Ishikawa (cell line): ENCODE data around the gene USP32.

Experiments
- CEBPB ChIP-seq: IDR thresholded peaks from 2 replicates; pipeline ENCODE4 v1.6.1; 2012
- CREB1 ChIP-seq: IDR thresholded peaks from 2 replicates; pipeline ENCODE4 v1.6.1; 2012; ENCODE audit warnings: low read depth
- EGR1 ChIP-seq: IDR thresholded peaks from 2 replicates; pipeline ENCODE4 v1.6.1; 2012
- EP300 ChIP-seq: IDR thresholded peaks from 2 replicates; pipeline ENCODE4 v1.6.1; 2012; ENCODE audit warnings: borderline replicate concordance
- FOXM1 ChIP-seq: IDR thresholded peaks from 2 replicates; pipeline ENCODE4 v1.6.1; 2012; ENCODE audit warnings: low read depth, borderline replicate concordance
- NFIC ChIP-seq: IDR thresholded peaks from 2 replicates; pipeline ENCODE4 v1.6.1; 2012
- RAD21 ChIP-seq: IDR thresholded peaks from 2 replicates; pipeline ENCODE4 v1.6.1; 2012; ENCODE audit warnings: low read depth
- TAF1 ChIP-seq: IDR thresholded peaks from 2 replicates; pipeline ENCODE4 v1.6.1; 2012; ENCODE audit warnings: low read depth, mild to moderate bottlenecking
- TCF12 ChIP-seq: IDR thresholded peaks from 2 replicates; pipeline ENCODE4 v1.6.1; 2012; ENCODE audit warnings: low read depth
- TEAD4 ChIP-seq: IDR thresholded peaks from 2 replicates; pipeline ENCODE4 v1.6.1; 2012
- YY1 ChIP-seq: IDR thresholded peaks from 2 replicates; pipeline ENCODE4 v1.6.1; 2012; ENCODE audit warnings: low read depth
- ZBTB7A ChIP-seq: IDR thresholded peaks from 2 replicates; pipeline ENCODE4 v1.6.1; 2012; ENCODE audit warnings: low read depth
- TF ChIP-seq, protein P1 (sequence below): IDR thresholded peaks from 2 replicates; pipeline ENCODE4 v1.6.1; 2012; ENCODE audit warnings: low read depth, mild to moderate bottlenecking
- TF ChIP-seq, protein P2 (sequence below): IDR thresholded peaks from 2 replicates; pipeline ENCODE4 v1.6.1; 2012
- TF ChIP-seq, protein P3 (sequence below): IDR thresholded peaks from 2 replicates; pipeline ENCODE4 v1.6.1; 2012

The USP32 gene

DNA sequence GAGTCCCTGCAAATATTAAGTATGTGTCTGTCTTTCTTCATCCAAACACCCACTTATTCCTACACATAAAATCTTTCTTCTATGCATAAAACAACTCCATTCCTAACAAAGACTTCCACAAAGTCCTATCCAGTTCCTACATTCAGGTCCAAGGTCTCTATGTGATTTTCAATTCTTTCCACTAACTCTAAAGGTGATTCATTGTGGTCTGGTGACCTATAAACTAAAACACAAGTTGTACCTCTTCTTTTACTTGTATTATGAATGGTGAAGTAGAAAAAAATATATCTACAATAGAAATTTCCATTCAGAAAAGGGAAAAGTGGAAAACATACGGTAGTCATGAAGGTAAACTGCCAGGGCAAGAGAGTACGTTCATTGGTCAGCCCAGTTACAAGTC lies 56.6 kb downstream of the USP32 start:
- TF ChIP-seq CEBPB (no peak), TCF12 (no peak), NFIC (no peak), EGR1 (no peak), EP300 (no peak), RAD21 (no peak), ZBTB7A (no peak), TEAD4 (no peak), YY1 (no peak), CREB1 (no peak)
- TF ChIP-seq, protein P1, sequence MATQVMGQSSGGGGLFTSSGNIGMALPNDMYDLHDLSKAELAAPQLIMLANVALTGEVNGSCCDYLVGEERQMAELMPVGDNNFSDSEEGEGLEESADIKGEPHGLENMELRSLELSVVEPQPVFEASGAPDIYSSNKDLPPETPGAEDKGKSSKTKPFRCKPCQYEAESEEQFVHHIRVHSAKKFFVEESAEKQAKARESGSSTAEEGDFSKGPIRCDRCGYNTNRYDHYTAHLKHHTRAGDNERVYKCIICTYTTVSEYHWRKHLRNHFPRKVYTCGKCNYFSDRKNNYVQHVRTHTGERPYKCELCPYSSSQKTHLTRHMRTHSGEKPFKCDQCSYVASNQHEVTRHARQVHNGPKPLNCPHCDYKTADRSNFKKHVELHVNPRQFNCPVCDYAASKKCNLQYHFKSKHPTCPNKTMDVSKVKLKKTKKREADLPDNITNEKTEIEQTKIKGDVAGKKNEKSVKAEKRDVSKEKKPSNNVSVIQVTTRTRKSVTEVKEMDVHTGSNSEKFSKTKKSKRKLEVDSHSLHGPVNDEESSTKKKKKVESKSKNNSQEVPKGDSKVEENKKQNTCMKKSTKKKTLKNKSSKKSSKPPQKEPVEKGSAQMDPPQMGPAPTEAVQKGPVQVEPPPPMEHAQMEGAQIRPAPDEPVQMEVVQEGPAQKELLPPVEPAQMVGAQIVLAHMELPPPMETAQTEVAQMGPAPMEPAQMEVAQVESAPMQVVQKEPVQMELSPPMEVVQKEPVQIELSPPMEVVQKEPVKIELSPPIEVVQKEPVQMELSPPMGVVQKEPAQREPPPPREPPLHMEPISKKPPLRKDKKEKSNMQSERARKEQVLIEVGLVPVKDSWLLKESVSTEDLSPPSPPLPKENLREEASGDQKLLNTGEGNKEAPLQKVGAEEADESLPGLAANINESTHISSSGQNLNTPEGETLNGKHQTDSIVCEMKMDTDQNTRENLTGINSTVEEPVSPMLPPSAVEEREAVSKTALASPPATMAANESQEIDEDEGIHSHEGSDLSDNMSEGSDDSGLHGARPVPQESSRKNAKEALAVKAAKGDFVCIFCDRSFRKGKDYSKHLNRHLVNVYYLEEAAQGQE = no peak
- TF ChIP-seq, protein P2, sequence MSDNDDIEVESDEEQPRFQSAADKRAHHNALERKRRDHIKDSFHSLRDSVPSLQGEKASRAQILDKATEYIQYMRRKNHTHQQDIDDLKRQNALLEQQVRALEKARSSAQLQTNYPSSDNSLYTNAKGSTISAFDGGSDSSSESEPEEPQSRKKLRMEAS = no peak
- TF ChIP-seq, protein P3, sequence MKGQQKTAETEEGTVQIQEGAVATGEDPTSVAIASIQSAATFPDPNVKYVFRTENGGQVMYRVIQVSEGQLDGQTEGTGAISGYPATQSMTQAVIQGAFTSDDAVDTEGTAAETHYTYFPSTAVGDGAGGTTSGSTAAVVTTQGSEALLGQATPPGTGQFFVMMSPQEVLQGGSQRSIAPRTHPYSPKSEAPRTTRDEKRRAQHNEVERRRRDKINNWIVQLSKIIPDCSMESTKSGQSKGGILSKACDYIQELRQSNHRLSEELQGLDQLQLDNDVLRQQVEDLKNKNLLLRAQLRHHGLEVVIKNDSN = no peak

DNA sequence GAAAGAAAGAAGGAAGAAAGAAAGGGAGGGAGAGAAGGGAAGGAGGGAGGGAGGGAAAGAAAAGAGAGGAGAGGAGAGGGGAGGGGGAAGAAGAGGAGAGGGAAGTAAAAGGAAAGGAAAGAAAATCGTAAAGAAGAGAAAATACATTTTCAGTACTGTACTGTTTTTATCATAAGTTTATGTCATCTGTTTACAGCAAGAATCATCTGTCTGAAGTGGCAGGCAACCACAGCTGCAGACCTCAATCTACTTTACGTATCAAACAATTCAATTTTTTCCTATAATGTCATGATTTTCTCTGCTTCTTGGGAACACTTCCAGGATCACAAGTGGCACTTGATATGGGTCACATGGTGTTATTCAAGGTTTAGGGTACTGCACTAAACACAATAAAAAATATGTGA lies 58.3 kb downstream of the USP32 start:
- no peak for TF ChIP-seq RAD21
- TF ChIP-seq, protein P3 = no peak
- no peak for TF ChIP-seq NFIC
- TF ChIP-seq CEBPB = no peak
- no peak for TF ChIP-seq YY1
- TF ChIP-seq ZBTB7A = no peak
- no peak for TF ChIP-seq TAF1
- TF ChIP-seq, protein P2 = no peak
- TF ChIP-seq TEAD4 = no peak
- TF ChIP-seq TCF12 = no peak
- no peak for TF ChIP-seq EGR1
- TF ChIP-seq, protein P1 = no peak
- TF ChIP-seq FOXM1 = no peak
- no peak for TF ChIP-seq CREB1

DNA sequence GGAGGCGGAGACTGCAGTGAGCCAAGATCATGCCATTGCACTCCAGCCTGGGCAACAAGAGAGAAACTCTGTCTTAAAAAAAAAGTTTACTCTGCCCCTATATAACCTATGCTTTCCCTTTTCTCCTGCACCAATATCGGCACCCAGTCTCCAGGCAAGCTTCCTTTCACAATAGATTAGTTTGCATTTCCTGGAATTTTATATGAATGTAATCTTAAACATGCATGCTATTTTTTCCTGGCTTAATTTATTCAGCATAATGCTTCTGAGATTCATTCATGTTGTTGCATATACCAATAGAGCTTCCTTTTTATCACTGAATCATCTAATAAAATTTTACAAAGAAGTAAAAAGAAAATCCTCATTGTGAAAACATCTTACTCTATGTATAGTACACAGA lies 59.4 kb downstream of the USP32 start:
- TF ChIP-seq RAD21 (no peak), CEBPB (no peak), NFIC (no peak), TEAD4 (no peak), CREB1 (no peak), EGR1 (no peak), YY1 (no peak)
- TF ChIP-seq, protein P2 = no peak

DNA sequence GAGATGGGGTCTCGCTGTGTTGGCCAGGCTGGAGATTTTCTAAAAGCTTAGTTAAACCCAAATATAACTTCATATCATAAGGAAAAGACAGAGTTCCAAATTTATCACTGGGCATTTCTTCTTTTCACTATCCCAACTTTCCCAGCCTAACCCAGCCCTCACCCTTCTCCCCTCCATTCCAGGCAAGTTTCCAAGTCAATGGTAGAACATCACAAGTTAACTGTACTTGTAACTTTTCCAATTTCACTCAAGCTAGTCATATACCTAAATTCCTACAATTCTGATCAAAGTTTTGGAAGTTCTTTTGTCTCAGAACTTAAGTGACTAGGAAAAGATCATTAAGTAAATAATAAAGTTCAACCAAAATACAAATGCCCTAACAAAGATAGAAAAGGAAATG lies 61.2 kb downstream of the USP32 start:
- TF ChIP-seq EP300 (no peak), EGR1 (no peak), TEAD4 (no peak), YY1 (no peak), TAF1 (no peak), FOXM1 (no peak), RAD21 (no peak), CEBPB (no peak), TCF12 (no peak), CREB1 (no peak), ZBTB7A (no peak), NFIC (no peak)
- TF ChIP-seq, protein P3 = no peak
- TF ChIP-seq, protein P1 = no peak
- TF ChIP-seq, protein P2 = no peak
